ENCODE results near the gene SLC25A29. TPM values are rescaled to one million over a fixed set of nuclear protein-coding genes. Genes with fewer than 3 reads are reported as not detected.

The SLC25A29 gene
- total RNA-seq, 1 donor from 2014 or later = 7.9 TPM

DNA sequence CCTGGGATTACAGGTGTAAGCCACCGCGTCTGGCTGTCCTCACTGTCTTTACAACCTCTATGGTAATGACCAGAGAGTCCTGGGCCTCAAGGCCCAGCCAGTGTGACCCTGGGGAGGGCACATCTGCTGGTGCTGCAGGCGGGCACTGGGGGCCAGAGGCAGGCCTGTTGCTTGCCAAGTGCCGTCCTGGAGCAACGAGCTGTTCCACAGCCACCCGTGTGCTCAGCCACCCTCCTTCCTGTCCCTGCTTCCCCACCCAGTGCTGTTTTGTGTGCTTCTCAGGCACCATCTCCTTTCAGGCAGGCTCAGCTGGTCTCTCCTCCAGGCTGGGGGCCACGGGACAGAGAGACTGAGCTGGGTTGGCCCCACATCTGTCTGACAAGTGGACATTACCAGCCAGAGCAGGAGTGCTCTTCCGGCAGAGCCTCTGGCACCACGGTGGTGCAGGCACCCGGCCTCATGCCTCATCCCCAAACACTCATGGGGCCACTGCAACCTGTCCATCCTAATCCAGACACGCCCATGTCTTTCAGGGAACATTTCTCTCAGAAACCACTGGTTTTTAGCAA is 25.9 kb upstream of the SLC25A29 start:
- DNase-seq (ENCODE audit: low spot score) = no peak

DNA sequence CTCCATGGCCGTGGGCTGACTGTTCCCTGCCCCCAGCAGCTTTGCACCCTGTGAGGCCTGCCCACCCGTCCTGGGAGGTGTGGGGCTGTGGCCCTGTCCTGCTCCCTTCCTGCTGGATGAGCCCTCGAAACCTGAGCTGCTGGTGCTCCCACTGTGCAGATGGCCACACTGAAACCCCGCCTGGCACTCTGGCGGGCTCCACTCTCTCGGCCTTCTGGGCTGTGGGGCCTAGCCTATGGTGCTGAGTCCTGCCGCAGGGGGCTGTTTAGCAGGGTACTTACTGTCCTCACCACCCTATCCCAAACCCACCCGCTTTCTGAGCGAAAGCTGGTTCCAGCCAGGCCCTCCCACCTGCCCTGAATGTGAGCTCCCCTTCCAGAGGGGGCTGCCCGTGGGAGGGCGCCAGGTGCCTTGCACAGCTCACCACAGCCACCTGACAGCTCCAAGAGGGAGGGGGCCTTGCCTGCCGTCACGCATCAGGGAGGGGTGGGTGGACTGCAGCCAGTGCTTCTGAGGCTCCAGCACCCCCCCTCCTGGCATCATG is 24.2 kb upstream of the SLC25A29 start:
- DNase-seq (ENCODE audit: low spot score) = no peak

DNA sequence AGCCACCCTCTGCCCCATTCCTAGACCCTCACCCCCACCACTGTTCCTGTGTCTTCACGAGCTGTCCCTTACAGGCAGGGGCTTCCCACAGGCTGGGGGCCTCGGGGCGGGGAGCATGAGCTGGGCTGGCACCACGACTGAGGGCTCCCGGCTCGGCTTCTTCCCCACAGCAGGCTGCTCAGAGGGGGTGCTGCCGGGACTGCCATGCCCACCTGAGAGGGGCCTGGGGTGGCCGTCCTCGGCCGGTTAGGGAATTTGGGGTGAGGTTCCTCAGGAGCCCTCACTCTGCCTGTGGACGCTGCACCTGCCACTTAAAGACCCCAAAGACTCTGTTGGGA is 23.7 kb upstream of the SLC25A29 start:
- DNase-seq (ENCODE audit: low spot score) = no peak

DNA sequence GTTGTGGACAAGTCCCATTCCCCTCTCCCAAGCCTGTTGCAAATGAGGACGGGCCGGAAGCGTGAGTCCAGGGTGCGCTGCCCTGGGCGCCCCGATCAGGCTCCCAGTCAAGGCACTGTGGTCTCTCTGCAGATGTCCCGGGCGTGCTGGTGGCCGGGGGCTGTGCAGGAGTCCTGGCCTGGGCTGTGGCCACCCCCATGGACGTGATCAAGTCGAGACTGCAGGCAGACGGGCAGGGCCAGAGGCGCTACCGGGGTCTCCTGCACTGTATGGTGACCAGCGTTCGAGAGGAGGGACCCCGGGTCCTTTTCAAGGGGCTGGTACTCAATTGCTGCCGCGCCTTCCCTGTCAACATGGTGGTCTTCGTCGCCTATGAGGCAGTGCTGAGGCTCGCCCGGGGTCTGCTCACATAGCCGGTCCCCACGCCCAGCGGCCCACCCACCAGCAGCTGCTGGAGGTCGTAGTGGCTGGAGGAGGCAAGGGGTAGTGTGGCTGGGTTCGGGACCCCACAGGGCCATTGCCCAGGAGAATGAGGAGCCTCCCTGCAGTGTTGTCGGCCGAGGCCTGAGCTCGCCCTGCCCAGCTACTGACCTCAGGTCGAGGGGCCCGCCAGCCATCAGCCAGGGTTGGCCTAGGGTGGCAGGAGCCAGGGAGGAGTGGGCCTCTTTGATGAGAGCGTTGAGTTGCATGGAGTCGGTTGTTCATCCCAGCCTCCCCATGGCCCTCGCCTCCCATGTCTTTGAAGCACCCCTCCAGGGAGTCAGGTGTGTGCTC is 23.2 kb upstream of the SLC25A29 start:
- no peak for DNase-seq (ENCODE audit: low spot score)

DNA sequence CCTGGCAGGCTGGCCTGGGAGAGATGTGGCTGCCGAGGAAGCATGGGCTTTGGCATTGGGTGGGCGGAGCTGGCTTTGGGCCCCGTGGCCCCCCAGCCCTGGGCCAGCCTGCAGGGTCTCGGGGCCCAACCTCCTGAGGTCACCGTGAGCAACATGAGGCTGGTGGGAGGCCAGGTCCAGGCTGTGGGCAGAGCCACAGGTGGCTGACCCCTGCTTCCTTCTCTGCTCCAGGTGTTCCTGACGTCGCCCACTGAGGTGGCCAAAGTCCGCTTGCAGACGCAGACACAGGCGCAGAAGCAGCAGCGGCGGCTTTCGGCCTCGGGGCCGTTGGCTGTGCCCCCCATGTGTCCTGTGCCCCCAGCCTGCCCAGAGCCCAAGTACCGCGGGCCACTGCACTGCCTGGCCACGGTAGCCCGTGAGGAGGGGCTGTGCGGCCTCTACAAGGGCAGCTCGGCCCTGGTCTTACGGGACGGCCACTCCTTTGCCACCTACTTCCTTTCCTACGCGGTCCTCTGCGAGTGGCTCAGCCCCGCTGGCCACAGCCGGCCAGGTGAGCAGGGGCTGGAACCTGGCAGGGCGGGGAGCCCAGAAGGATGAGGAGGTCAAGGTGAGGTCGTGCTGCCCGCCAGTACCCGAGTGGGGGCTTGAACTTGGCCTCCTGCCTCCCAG is 22.4 kb upstream of the SLC25A29 start:
- no peak for DNase-seq (ENCODE audit: low spot score)

DNA sequence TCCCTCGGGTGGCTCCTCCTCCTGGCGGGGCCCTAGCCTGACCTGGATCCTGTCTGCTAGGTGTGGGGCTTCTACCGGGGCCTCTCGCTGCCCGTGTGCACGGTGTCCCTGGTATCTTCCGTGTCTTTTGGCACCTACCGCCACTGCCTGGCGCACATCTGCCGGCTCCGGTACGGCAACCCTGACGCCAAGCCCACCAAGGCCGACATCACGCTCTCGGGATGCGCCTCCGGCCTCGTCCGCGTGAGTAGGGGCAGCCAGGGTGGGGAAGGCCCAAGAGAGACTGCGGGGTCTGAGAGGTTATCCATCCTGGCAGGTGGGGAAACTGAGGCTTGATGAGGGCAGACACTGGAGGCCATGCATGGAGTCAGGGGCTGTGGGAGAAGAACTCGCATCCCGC is 20.9 kb upstream of the SLC25A29 start:
- DNase-seq (ENCODE audit: low spot score) = no peak

DNA sequence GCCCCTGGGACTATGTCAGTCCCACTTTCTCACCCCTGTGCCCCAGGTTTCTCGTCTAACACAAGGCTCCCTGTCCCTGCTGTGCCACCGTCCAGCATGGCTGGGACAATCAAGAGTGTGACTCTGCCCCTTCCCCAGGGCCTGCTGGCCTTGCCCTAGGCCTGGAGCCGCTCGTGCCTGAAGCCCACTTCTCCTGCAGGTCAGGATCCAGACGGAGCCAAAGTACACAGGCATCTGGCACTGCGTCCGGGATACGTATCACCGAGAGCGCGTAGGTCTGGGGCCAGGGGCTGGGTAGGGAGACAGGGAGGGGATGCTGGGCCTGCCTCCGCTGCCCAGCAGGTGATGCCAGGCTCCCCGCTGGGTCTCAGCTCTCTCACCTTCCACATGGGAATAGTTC is 19.7 kb upstream of the SLC25A29 start:
- no peak for DNase-seq (ENCODE audit: low spot score)

DNA sequence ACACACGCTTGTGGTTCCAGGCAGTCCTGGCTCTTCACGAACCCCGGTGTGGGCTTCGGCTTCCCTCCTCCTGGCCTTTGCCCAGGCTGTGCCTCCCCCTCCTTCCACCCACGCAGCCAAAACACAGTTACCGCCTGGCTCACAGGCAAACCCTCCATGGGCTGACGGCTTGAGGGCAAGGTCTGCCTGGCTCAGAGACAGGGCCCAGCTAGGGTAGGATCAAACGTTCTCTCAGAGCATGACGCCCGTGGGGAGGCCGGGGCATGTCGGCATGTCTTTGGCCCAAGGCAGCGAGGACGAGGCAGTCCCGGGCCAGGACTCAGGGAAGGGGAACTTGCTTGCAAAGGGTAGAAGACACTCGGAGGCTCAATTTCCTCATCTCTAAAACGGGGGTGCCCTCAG is 19.0 kb upstream of the SLC25A29 start:
- no peak for DNase-seq (ENCODE audit: low spot score)

DNA sequence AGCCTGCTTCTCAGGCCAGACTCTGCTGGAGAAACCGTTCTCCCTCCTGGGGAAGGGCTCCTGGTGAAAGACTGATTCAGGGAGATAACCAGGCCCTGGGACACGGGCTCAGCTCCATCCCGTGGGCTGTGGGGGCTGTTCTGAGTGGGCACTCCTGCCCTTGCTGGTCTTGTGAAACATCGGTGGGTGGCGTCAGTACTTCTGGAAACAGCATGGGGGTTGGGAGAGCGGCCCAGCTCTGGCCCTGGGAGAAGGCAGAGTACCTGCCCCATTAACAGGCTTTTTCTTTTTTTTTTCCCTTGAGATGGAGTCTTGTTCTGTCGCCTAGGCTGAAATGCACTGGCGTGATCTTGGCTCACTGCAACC is 17.7 kb upstream of the SLC25A29 start:
- no peak for DNase-seq (ENCODE audit: low spot score)

DNA sequence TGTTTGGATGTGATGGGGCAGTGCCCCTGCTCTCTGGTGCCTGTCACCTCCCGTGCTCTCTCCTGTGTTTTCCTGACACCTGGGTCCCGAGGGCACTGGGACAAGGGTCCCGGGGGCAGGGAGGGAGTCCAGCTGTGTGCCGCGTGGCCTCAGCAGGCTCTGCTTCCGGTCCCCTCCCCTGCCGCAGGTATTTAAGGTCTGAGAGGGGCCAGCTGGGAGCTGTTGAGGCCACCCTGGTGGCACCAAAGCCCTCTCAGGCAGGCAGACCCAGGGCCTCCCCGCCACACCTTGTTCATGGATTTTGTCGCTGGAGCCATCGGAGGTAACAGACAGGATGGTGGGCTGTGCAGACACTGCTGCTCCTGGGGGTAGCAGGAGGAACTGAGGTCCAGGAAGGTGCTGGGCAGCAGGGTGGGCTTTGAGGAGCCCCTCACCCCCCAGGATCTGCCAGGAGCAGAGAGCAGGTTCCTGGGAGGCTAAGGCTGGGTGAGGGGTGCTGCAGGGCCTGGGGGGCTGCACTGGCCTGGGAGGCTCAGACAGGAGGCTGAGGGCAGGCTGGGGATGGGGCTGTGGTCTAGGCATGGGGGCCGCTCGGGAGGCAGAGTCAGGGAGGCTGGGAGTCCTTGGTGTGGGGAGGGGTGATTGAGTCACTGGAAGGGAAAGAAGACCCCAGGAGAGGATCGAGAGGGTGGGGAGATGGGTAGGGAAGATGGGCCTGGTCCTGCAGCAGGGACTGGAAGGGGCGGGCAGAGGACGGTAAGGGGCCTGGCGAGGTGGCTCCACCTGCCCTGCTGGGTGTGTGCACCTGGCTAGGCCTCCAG is 17.1 kb upstream of the SLC25A29 start, which contains the start of gene SLC25A47:
Gene SLC25A47, plus strand, starts transcription at position 219 of the 821 bp plus-strand sequence. Its CDS starts 76 bp downstream, at position 295.
- DNase-seq (ENCODE audit: low spot score) = no peak

DNA sequence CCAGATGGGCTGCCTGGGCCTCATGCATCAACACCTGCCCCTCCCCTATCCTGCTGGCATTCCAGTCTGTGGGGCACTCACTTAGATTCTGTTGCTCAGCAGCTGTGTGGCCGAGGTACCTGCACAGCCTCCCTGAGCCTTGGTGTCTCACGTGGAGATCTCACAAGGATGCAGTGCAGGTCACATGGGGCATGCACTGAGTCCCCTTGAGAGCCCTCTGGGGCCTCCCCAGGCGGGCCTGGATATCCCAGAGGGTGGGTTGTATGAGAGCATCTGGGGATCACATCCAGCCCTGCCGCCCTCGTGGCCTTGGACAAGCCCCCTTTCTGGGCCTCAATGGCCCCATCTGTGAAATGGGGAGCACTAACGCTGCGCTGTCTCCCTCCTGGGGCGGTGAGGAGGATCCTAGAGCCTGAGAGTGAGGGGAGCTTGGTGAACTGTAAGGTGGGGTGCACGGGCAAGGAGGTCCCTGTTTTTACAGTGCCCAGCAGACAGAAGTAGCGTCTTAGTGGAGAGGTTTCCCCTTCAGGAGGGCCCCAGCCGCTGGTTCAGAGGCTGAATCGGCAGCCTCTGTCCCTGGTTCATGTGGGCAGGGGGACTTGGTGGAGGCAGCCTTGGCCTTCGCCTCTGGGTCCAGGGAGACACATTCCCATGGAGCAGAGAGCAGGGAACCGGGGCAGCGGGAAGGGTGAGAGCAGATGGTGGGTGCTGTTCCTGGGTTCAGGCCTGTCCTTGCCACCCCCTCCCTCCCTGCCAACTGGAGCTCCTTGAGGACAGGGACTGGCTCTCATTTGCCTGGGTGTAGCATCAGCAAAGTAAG is 16.1 kb upstream of the SLC25A29 start:
- DNase-seq (ENCODE audit: low spot score) = no peak

DNA sequence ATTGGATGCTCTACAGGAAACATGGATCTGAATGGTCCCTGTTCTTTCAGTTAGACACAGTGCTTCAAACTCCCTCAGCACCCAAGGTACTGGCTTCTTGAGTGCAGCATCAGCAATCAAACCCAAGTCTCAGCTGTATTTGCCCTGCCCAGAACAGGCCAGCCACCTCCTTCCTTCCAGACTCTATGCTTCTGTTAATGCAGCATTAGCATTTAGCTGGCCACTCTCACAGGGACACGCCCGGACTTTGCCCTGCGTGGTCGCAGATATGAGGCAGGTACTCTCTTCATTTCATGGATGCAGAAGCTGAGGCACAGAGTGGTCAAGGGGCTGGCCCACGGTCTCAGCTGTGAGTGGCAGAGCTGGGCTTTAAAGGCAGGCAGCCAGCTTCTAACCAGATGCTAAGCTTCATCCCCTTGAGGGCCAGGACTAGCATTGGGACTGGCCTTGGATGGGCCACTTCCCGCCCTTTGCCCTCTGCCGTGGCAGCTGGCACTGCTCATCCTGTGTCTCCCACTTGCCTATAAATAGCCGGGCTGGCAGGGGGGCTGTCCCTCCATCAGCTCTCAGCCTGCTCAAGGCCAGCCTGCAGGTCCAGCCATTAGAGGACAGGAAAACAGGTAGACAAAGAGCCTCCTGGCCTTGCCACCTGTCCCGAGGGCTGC is 15.4 kb upstream of the SLC25A29 start:
- no peak for DNase-seq (ENCODE audit: low spot score)

DNA sequence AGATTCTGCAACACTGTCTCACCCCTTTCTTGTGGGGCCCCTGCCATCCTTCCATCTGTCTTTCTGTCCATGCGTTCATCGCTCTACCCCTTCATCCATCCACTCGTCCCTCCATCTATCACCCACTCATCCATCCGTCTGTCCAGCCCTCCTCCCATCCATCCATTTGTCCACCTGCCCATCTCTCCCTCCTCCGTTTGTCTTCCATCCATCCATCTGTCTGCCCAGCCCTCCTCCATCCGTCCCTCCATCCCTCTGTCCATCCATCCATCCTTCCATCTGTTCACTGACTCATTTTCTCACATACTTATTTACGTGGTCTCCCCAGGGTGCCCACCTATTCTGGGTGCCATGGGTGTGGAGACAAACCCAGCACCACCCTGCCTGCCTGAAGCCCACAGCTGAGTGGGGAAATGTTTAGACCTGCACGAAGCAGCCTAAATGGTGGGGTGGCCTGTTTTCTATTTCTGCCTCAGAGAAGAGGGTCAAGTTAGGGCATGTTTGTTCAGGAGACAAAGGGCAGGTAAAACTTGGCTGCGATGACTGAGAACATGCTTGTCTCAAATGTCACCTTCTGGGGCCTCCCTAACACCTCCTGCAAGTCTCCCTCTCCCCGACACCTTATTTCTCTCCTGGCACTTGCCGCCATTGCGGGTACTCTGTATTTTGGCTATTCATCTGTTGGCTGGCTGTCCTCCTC is 14.1 kb upstream of the SLC25A29 start:
- no peak for DNase-seq (ENCODE audit: low spot score)

DNA sequence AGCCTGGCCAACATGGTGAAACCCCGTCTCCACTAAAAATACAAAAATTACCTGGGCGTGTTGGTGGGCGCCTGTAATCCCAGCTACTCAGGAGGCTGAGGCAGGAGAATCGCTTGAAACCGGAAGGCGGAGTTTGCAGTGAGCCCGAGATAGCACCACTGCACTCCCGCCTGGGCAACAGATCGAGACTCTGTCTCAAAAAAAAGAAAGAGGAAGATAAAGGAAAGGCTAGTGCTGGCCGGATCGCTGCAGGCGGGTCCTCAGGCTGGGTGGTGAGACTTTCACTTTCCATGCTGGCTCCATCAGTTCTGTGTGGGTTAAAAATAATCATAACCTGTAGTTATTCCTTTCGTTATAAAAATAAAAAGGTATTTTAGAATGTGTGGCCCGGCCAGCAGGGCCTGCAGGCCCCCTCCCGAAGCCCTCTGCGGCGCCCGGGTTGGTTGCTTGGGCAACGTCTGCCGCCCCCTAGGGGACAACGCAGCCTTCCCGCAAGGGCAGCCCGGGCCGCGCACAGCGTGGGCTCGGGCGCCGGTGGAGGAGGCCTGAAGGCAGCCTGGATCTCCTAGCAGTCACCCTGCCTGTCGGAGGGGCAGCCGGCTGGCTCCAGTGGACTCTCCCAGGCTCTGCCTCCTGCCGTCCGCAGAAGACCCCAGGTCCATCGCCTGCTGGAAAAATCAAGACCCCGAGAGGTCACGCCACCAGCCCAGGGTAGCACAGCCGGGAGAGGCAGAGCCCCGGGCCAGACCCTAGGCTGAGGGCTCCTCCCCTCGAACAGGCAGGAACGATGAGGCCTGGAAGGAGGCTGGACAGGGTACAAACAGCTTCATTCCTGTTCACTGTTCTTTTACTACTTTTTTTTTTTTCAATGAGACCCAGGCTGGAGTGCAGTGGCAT is 11.9 kb upstream of the SLC25A29 start:
- DNase-seq (ENCODE audit: low spot score) = peak; percentile 54

DNA sequence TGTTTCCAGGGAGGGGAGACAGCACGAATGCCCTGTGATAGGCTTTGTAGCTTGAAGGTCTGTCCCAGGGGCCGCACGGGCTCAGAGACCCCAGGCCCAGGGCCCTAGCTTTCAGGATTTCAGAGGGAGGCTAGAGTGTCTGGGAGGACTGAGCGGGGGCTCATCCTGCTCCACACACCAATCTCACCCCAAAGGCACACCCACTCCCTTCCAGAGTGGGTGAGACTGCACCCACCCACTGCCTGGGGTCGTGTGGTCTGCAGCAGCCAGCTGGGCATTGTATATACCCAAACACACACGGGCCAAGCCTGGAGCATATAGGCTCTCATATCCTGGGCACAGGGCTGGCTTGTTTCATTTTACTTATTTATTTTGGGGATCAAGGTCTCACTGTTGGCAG is 11.1 kb upstream of the SLC25A29 start:
- no peak for DNase-seq (ENCODE audit: low spot score)

DNA sequence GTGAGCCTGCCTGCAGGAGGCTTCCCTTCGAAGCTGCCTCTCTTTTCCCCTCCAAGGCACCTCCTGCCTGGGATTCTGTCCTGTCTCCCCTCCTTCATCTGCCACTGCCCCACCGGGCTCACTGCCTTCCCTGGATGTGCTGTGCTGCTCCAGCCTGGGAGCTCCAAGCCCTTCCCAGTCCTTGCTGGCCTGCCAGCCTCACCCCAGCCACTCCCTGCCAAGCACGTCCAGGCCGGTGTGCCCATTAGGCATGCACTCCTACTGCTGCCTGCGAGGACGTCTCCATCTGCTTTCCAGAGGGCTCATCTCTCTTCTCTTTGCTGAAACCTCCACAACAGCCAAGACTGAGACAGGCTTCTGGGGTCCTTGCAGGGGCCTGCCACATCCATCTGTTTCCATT is 8.5 kb upstream of the SLC25A29 start:
- no peak for DNase-seq (ENCODE audit: low spot score)

DNA sequence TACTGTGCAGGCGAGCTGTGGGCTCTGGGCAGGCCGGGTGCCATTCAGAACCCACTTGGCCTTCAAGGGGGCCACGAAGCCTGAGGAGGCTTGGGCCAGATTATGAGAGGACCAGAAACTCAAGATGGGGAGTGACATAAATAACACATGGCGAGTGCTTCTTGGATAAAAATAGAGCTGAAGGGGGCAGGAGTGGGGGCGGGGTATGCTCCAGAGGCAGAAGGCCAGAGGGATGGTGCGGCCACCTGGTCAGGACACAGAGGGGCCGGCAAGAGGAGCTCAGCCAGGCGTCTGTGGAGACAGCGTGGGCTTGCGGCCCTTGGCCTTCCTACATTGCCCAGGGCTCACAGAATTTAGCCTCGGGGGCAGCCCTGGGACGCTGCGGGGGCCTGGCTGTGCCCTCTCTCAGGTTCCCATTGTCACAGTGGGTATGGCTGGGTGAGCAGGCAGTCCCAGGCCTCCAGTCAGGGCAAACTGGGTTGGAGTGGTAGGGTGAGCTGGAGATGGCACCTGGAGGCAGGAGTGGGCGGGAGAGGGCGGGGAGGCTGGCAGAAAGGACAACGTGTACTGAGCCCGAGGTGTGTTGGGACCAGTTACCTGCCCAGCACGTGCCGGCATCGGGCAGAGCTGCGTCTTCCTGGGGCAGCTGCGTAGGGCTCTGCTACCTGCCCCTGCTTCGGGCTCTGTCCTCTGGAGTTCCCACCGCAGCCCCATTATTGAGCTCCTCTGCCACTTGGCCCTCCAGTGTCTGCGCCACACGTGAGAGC is 7.4 kb upstream of the SLC25A29 start:
- no peak for DNase-seq (ENCODE audit: low spot score)

DNA sequence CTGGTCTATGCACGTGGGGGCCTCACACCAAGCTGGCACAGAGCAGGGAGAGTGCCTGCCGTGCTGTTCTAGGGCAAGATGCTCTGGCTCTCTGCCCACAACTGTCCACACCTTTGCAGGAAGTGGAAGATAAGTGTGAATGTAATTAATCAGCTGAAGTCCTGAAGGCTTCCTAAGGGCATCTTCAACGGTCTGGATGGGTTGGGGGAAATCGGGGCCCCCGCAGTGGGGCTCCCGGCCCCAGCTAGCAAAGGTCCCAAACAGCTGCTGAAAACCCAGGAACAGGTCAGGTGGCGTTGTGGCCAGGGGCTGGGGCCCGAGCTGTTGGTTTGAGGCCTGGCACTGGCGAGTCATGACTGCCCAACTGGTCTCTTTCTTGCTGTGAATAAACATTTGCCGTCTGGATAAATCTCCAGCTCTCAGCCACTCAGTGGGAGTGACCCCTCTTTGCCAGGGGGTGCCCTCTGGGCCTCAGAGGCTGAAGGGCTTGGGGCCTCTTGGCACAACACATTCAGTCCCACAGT is 6.7 kb upstream of the SLC25A29 start:
- DNase-seq (ENCODE audit: low spot score) = no peak

All from umbilical cord (tissue), 2 donors.